B cell (primary cell): Measurements from ENCODE around the gene TBCA. TPM values are rescaled to one million over a fixed set of nuclear protein-coding genes. Genes with fewer than 3 reads are reported as not detected.

ENCODE experiments used
- ATAC-seq: fragments of 200-7000 bp; cut with Tn5 transposase; one replicate; pipeline ENCODE4 v1.10.0; 2021; ENCODE audit warnings: low read depth, mild to moderate bottlenecking, moderate number of reproducible peaks, moderate library complexity
- CTCF ChIA-PET: fragments of 350-600 bp; sonication (Branson Sonifier 250); formaldehyde crosslinking; loops from one replicate; lab custom pipeline; 2021; ENCODE audit warnings: antibody characterized with exemption, inconsistent platforms; lab: Charles Lee
- POLR2A ChIA-PET: fragments of 350-600 bp; sonication (Branson Sonifier 250); formaldehyde crosslinking; loops from one replicate; lab custom pipeline; 2021; ENCODE audit warnings: antibody characterized with exemption; lab: Charles Lee
- DNase-seq: peaks from one replicate; pipeline ENCODE4 v3.0.0; 2013
- H2AFZ ChIP-seq: 2 replicates; pipeline ENCODE4 v1.6.1; 2012; ENCODE audit warnings: mild to moderate bottlenecking, low read depth, low read length; ENCODE audit not compliant: insufficient read depth, poor library complexity, severe bottlenecking
- H3K27ac ChIP-seq, 2 donors: 1 replicate in 1 of 2; 2 replicates in 1 of 2; pipeline ENCODE4 v1.5.1; 2012 to 2013; ENCODE audit warnings: low read length in 2 of 2, mild to moderate bottlenecking in 2 of 2, moderate library complexity in 1 of 2
- H3K27me3 ChIP-seq, 4 experiments: fragments of 200-600 bp in 1 of 4; sonication (generic) in 1 of 4; replicated peaks in 1 of 4; 1 replicate in 2 of 4; 2 replicates in 2 of 4; pipeline versions ENCODE4 v1.6.1 to v1.7.0; 2013 to 2016; ENCODE audit warnings: low read length in 3 of 4, mild to moderate bottlenecking in 2 of 4, mixed read lengths in 1 of 4, moderate library complexity in 1 of 4; ENCODE audit not compliant: insufficient read depth in 4 of 4, control insufficient read depth in 3 of 4; ENCODE audit errors: control extremely low read depth in 1 of 4
- H3K36me3 ChIP-seq, 2 experiments: replicated peaks in 1 of 2; 1 replicate in 1 of 2; 2 replicates in 1 of 2; pipeline versions ENCODE4 v1.6.1 to v1.7.1; 2013; ENCODE audit warnings: low read length in 1 of 2; ENCODE audit not compliant: insufficient read depth in 2 of 2, control insufficient read depth in 1 of 2; ENCODE audit errors: control extremely low read depth in 1 of 2, extremely low read depth in 1 of 2
- H3K4me1 ChIP-seq, 2 donors: fragments of 200-600 bp in 1 of 2; sonication (generic) in 1 of 2; 1 replicate in 1 of 2; 2 replicates in 1 of 2; pipeline versions ENCODE4 v1.5.1 to v1.6.1; 2013 to 2017; ENCODE audit warnings: low read length in 2 of 2; ENCODE audit not compliant: control insufficient read depth in 2 of 2, insufficient read depth in 2 of 2
- H3K4me2 ChIP-seq: replicated peaks from 2 replicates; pipeline ENCODE3; 2012; ENCODE audit warnings: mild to moderate bottlenecking, low read depth, low read length; ENCODE audit not compliant: poor library complexity, severe bottlenecking
- H3K4me3 ChIP-seq, 5 experiments: fragments of 200-600 bp in 1 of 5; sonication (generic) in 1 of 5; 1 replicate in 3 of 5; 2 replicates in 2 of 5; pipeline versions ENCODE4 v1.5.1 to v1.7.0; 2011 to 2016; ENCODE audit warnings: low read length in 4 of 5, mild to moderate bottlenecking in 4 of 5, low read depth in 2 of 5, control low read depth in 1 of 5, moderate library complexity in 1 of 5; ENCODE audit not compliant: insufficient read depth in 1 of 5; ENCODE audit errors: control extremely low read depth in 1 of 5, extremely low read depth in 1 of 5
- H3K79me2 ChIP-seq: fragments of 200-600 bp; sonication (generic); one replicate; pipeline ENCODE4 v1.6.0; 2016; ENCODE audit warnings: low read length; ENCODE audit not compliant: control insufficient read depth, insufficient read depth
- H3K9ac ChIP-seq: fragments of 200-600 bp; sonication (generic); 2 replicates; pipeline ENCODE4 v1.6.1; 2017; ENCODE audit warnings: mild to moderate bottlenecking, low read length, moderate library complexity
- H3K9me3 ChIP-seq, 3 donors: one replicate each; pipeline versions ENCODE4 v1.6.1 to v1.7.1; 2013; ENCODE audit warnings: low read length in 2 of 3; ENCODE audit not compliant: control insufficient read depth in 2 of 3, insufficient read depth in 1 of 3; ENCODE audit errors: control extremely low read depth in 1 of 3
- H4K20me1 ChIP-seq: 2 replicates; pipeline ENCODE4 v1.6.0; 2012; ENCODE audit warnings: mild to moderate bottlenecking, low read length; ENCODE audit not compliant: insufficient read depth, control insufficient read depth, poor library complexity, severe bottlenecking
- H3K27ac Mint-ChIP-seq: one replicate; pipeline ENCODE4 v1.8.0; 2021; ENCODE audit warnings: mixed read lengths
- H3K27me3 Mint-ChIP-seq: one replicate; pipeline ENCODE4 v1.8.0; 2021; ENCODE audit warnings: mixed read lengths
- H3K4me1 Mint-ChIP-seq: one replicate; pipeline ENCODE4 v1.8.0; 2021; ENCODE audit warnings: mixed read lengths
- H3K4me3 Mint-ChIP-seq: one replicate; pipeline ENCODE4 v1.8.0; 2021; ENCODE audit warnings: mixed read lengths
- H3K9me3 Mint-ChIP-seq: one replicate; pipeline ENCODE4 v1.8.0; 2022; ENCODE audit warnings: mixed read lengths; ENCODE audit not compliant: insufficient read depth
- EZH2 ChIP-seq: IDR thresholded peaks from 2 replicates; pipeline ENCODE4 v1.6.1; 2012; ENCODE audit warnings: borderline replicate concordance, low read depth, mild to moderate bottlenecking, moderate library complexity, low read length; ENCODE audit not compliant: insufficient read depth, poor library complexity, severe bottlenecking
- WGBS: methylation state at CpG from one replicate; pipeline ENCODE4 v1.1.5; 2013; ENCODE audit warnings: missing lambda C conversion rate; ENCODE audit not compliant: insufficient coverage; 5-methylcytosine and 5-hydroxymethylcytosine counted together
- intact Hi-C: fragments of 100-400 bp; cut with micrococcal nuclease; formaldehyde crosslinking; loops from one replicate; pipeline ENCODE4 v1.10.0; 2022
- polyA plus RNA-seq: library from polyadenylated mRNA; depleted of rRNA; stranded (reverse); fragments of >200 nt; gene quantifications from 2 replicates; pipeline ENCODE4 v1.2.3, GENCODE V29; 2012
- total RNA-seq, 2 donors: library from RNA; stranded (reverse); fragments of 120-200 nt in 1 of 2; gene quantifications; 1 replicate in 1 of 2; 2 replicates in 1 of 2; pipeline versions ENCODE4 v1.2.3 to v1.2.4, GENCODE V29; 2013 to 2022
- TF ChIP-seq, protein P1 (sequence below): fragments of 200-600 bp; IDR thresholded peaks from one replicate; pipeline ENCODE4 v1.8.0; 2022; ENCODE audit warnings: antibody characterized with exemption, mild to moderate bottlenecking

TBCA gene
- total and polyA plus RNA-seq, 2 donors (not counting 1 experiment from before 2014, with no cell fraction given) = 22.3 to 110 TPM

DNA sequence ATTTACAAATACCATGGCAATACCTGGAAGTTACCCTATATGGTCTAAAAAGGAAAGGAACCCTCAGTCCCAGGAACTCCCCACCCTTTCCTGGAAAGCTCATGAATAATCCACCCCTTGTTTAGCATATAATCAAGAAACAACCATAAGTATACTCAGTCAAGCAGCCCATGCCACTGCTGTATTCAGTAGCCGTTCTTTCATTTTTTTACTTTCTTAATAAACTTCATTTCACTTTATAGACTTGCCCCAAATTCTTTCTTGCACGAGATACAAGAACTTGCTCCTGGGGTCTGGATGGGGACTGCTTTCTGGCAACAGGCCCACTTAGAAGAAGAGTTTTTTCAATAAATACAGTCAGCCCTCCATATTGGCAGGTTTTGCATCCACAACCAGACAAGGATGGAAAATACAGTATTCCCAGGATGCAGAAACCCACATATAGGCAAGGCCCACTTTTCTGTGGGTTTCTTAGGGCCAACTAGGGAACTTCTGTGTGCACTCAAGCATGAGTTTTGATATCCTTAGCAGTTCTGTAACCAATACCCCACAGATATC lies 2.8 kb upstream of the TBCA start:
- Histone ChIP-seq H3K79me2 (peaks cover 13% of the 10 kb centered on the region), H3K4me1 (peaks cover 18 to 19% of the 10 kb centered on the region in 2 donors), H3K9ac (no peak overlapping the region), H4K20me1 (no peaks in the 10 kb centered on the region), H3K4me2 (no peak overlapping the region), H3K9me3 (no peaks in the 10 kb centered on the region), H3K27me3 (no peaks in the 10 kb centered on the region), H2AFZ (no peak overlapping the region), H3K36me3 (no peaks in the 10 kb centered on the region), H3K4me3 (no peak overlapping the region), H3K27ac (no peak overlapping the region)
- WGBS = 88% methylated on average over 2 of the region's 2 CpGs
- no peaks in the 10 kb centered on the region for H3K27me3 Mint-ChIP-seq
- ChIA-PET POLR2A (no interaction called here), CTCF (no interaction called here)
- H3K4me1 Mint-ChIP-seq = peaks cover 16% of the 10 kb centered on the region
- DNase-seq = no peak
- H3K9me3 Mint-ChIP-seq = no peaks in the 10 kb centered on the region
- TF ChIP-seq, protein P1, sequence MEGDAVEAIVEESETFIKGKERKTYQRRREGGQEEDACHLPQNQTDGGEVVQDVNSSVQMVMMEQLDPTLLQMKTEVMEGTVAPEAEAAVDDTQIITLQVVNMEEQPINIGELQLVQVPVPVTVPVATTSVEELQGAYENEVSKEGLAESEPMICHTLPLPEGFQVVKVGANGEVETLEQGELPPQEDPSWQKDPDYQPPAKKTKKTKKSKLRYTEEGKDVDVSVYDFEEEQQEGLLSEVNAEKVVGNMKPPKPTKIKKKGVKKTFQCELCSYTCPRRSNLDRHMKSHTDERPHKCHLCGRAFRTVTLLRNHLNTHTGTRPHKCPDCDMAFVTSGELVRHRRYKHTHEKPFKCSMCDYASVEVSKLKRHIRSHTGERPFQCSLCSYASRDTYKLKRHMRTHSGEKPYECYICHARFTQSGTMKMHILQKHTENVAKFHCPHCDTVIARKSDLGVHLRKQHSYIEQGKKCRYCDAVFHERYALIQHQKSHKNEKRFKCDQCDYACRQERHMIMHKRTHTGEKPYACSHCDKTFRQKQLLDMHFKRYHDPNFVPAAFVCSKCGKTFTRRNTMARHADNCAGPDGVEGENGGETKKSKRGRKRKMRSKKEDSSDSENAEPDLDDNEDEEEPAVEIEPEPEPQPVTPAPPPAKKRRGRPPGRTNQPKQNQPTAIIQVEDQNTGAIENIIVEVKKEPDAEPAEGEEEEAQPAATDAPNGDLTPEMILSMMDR = no peak
- TF ChIP-seq EZH2 = no peak
- H3K27ac Mint-ChIP-seq = no peak overlapping the region
- intact Hi-C loops = loop anchor here (5.0 to 10.0 kb wide), 5 partner anchors 142 to 1833 kb away; partner anchors contain the start of genes AGGF1, ARSB, JMY and OTP
- no peak overlapping the region for H3K4me3 Mint-ChIP-seq
- no peak for ATAC-seq

DNA sequence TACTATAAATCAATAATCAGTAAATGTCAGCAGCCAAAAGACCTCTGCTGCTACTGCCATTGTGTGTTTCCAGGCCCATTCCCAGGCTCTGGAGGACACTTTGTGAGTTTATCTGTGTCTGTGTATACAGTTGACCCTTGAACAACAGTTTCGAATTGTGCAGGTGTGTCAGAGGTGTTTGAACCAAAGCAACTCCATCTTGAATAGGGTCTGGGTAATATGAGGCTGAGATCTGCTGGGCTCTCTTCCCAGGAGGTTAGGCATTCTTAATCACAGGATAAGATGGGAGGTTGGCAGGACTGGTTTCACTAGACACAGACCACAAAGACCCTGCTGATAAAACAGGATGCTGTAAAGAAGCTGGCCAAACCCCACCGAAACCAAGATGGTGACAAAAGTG lies 2.3 kb upstream of the TBCA start:
- Mint-ChIP-seq H3K27me3 (no peaks in the 10 kb centered on the region), H3K4me1 (peaks cover 22% of the 10 kb centered on the region), H3K9me3 (no peaks in the 10 kb centered on the region), H3K4me3 (no peak overlapping the region), H3K27ac (no peak overlapping the region)
- H3K9ac ChIP-seq = no peak overlapping the region
- H3K36me3 ChIP-seq = peaks cover 0 to 3% of the 10 kb centered on the region in 2 experiments
- H2AFZ ChIP-seq = no peak overlapping the region
- H3K79me2 ChIP-seq = peaks cover 18% of the 10 kb centered on the region
- intact Hi-C loops = loop anchor here (5.0 to 10.0 kb wide), 5 partner anchors 141 to 1834 kb away; partner anchors contain the start of genes AGGF1, ARSB, JMY and OTP
- WGBS = no CpG with 5 or more reads among the region's 2 CpGs
- H3K4me1 ChIP-seq = peaks cover 19 to 20% of the 10 kb centered on the region in 2 donors
- CTCF ChIA-PET = no interaction called here
- H4K20me1 ChIP-seq = peaks cover 2% of the 10 kb centered on the region
- no peaks in the 10 kb centered on the region for H3K27me3 ChIP-seq
- no peaks in the 10 kb centered on the region for H3K9me3 ChIP-seq
- POLR2A ChIA-PET = no interaction called here
- H3K4me2 ChIP-seq = no peak overlapping the region
- DNase-seq (no peak), ATAC-seq (no peak)
- H3K4me3 ChIP-seq = no peak overlapping the region
- no peak overlapping the region for H3K27ac ChIP-seq
- TF ChIP-seq EZH2 = no peak
